Myometrial cell (primary cell): ENCODE results near the gene NSUN4. TPM values are rescaled to one million over a fixed set of nuclear protein-coding genes. Genes with fewer than 3 reads are reported as not detected.

Source experiments
- total RNA-seq: library from RNA; depleted of rRNA; stranded (reverse); fragments of >200 nt; gene quantifications from 2 replicates; pipeline ENCODE4 v1.2.3, GENCODE V29; 2015

The NSUN4 gene
- 7.5 and 9.9 TPM in 2 replicates for total RNA-seq

DNA sequence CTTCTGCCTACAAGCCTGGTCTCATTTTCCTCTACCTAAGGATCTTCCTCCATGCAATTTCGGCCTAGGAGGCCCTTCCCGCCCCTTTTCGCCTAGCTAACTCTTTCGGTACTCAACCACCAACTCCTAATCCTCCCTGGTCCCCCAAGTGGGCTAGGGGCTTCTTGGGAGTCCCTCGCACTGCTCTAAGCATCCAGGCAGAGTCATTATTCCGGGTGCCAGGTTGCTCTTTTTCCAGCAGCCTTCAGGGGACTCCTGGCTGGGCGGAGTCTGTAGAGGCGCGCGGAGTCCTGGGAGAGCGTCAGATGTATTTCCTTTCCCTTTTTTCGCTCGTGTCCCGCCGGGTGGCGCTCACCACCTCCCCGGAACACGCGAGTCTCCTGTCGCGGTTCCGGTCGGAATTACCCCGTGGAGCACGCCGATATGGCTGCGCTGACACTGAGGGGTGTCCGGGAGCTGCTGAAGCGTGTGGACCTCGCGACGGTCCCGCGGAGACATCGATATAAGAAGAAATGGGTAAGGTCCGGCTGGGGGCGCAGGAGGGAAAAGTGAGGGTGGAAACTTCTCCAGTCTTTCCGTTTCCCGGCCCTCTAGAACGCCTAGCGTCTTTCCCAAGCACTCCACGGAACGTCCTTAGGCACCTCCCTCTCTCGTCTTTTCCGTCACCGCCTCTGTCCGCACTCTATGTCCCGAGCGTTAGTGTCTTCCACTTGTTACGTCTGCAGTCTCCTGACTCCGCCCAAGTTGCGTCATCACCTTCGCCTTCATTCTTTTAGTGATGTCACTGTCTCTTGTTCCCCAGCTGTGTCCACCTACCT lies at the start of gene NSUN4:
Gene NSUN4 (plus strand): TSS at position 404 of the 818 bp plus-strand sequence. CDS start 20 bp downstream, at position 424.

GRCh38 chr1:46303038-46303871 lies 37.4 kb upstream of the NSUN4 start, which contains the start of the genes LRRC41 and UQCRH:
TSS of gene LRRC41 (minus strand) at chr1:46303616. CDS start at chr1:46303322, 294 bp downstream.
TSS of gene UQCRH (plus strand) at chr1:46303698. CDS start at chr1:46303767, 69 bp downstream.

DNA sequence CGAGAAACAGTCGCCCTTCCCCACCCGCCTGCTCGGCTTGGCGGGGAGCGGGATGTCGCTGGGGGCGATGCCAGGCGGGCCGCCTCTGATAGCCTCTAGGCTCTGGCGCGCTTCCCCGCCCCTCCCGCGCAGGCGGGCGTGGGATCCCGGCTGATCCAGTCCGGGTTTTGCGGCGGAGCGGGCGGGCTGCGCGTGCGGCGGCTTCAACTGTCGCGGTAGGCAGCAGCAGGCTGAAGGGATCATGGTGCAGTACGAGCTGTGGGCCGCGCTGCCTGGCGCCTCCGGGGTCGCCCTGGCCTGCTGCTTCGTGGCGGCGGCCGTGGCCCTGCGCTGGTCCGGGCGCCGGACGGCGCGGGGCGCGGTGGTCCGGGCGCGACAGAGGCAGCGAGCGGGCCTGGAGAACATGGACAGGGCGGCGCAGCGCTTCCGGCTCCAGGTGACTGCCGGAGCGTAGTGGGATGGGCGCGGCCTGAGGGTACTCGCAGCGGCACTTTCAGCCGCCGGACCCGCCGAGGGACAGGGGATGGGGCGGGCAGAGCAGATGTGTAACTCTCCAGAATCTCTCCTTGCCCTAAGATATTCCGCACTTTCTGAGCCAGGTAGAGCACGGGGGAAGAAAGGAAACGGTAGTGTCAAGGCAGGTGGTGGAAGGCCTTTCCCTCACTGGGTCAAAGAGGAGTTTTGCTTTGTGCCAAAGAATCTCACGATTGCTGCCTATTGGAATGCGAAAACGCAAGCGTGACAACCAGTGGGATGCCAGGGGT lies 53.7 kb downstream of the NSUN4 start, which contains the start of gene FAAH:
Gene FAAH (plus strand): TSS at position 210 of the 764 bp plus-strand sequence. CDS start 32 bp downstream, at position 242.

Other genes starting within 250 kb of the NSUN4 start
- 1.9 and 2.0 TPM in 2 replicates for gene PIK3R3, start 208.2 kb upstream of the NSUN4 start, total RNA-seq
- gene TSPAN1, start 165.7 kb upstream of the NSUN4 start, total RNA-seq: 0.29 TPM in 1 of 2 replicates, not detected in the other
- not detected in 2 replicates for gene P3R3URF, start 164.3 kb upstream of the NSUN4 start, total RNA-seq
- gene POMGNT1, start 142.4 kb upstream of the NSUN4 start, total RNA-seq: 78.1 and 92.2 TPM in 2 replicates
- 3.0 and 6.6 TPM in 2 replicates for gene LURAP1, start 137.5 kb upstream of the NSUN4 start, total RNA-seq
- 5.8 and 6.1 TPM in 2 replicates for gene RAD54L, start 93.0 kb upstream of the NSUN4 start, total RNA-seq
- 119 and 146 TPM in 2 replicates for gene LRRC41, start 37.2 kb upstream of the NSUN4 start, total RNA-seq
- gene UQCRH, start 37.1 kb upstream of the NSUN4 start, total RNA-seq: 479 and 585 TPM in 2 replicates
- gene FAAH, start 53.5 kb downstream of the NSUN4 start, total RNA-seq: 0.29 and 0.89 TPM in 2 replicates
- not detected in 2 replicates for gene DMBX1, start 149.0 kb downstream of the NSUN4 start, total RNA-seq
- not detected in 2 replicates for gene KNCN, start 210.8 kb downstream of the NSUN4 start, total RNA-seq